ENCODE measurements around the gene LRP5.

- TF ChIP-seq CTCF (IDR thresholded peaks at IDR 0.05; ENCODE audit: insufficient read depth, low read depth, low read length) (no peak), EZH2 (IDR thresholded peaks at IDR 0.05; ENCODE audit: insufficient read depth, low read length) (no peak)
Measured at GRCh38 chr11:68325907-68326220, 13.5 kb downstream of the LRP5 start.

Measured in astrocyte (in vitro differentiated cells and primary cell).